Smooth muscle cell (in vitro differentiated cells): Measurements from ENCODE around the gene CYP2C8. TPM values are rescaled to one million over a fixed set of nuclear protein-coding genes. Genes with fewer than 3 reads are reported as not detected.

Experiments
- DNase-seq: peaks from one replicate; lab custom pipeline; 2025; ENCODE audit not compliant: unreplicated experiment; lab: John Stamatoyannopoulos, UW
- H2AFZ ChIP-seq: fragments of 200-600 bp; sonication (generic); 2 replicates; pipeline ENCODE4 v1.6.0; 2016; ENCODE audit warnings: antibody characterized with exemption, low read depth, mild to moderate bottlenecking
- H3F3A ChIP-seq: fragments of 200-600 bp; sonication (generic); 2 replicates; pipeline ENCODE4 v1.6.0; 2017; ENCODE audit warnings: antibody characterized with exemption, low read depth
- H3K27ac ChIP-seq: fragments of 200-600 bp; sonication (generic); 2 replicates; pipeline ENCODE4 v1.5.1; 2016; ENCODE audit warnings: low read depth, mild to moderate bottlenecking
- H3K27me3 ChIP-seq: fragments of 200-600 bp; sonication (generic); 2 replicates; pipeline ENCODE4 v1.6.1; 2016; ENCODE audit warnings: low read depth, mild to moderate bottlenecking
- H3K36me3 ChIP-seq: fragments of 200-600 bp; sonication (generic); 2 replicates; pipeline ENCODE4 v1.5.1; 2016; ENCODE audit warnings: low read depth
- H3K4me1 ChIP-seq: fragments of 200-600 bp; sonication (generic); 2 replicates; pipeline ENCODE4 v1.5.1; 2016; ENCODE audit warnings: low read depth
- H3K4me2 ChIP-seq: fragments of 200-600 bp; sonication (generic); 2 replicates; pipeline ENCODE4 v1.6.0; 2016; ENCODE audit warnings: mild to moderate bottlenecking
- H3K4me3 ChIP-seq: fragments of 200-600 bp; sonication (generic); 2 replicates; pipeline ENCODE4 v1.5.1; 2016; ENCODE audit warnings: mild to moderate bottlenecking
- H3K79me2 ChIP-seq: fragments of 200-600 bp; sonication (generic); 2 replicates; pipeline ENCODE4 v1.6.0; 2016; ENCODE audit warnings: low read depth, mild to moderate bottlenecking
- H3K9ac ChIP-seq: fragments of 200-600 bp; sonication (generic); 2 replicates; pipeline ENCODE4 v1.6.0; 2016; ENCODE audit warnings: low read depth
- H3K9me3 ChIP-seq: fragments of 200-600 bp; sonication (generic); replicated peaks from 2 replicates; pipeline ENCODE4 v1.5.1; 2016; ENCODE audit warnings: low read depth
- H4K20me1 ChIP-seq: fragments of 200-600 bp; sonication (generic); 2 replicates; pipeline ENCODE4 v1.6.0; 2016; ENCODE audit warnings: low read depth
- CTCF ChIP-seq: fragments of 200-600 bp; sonication (generic); IDR thresholded peaks from 2 replicates; pipeline ENCODE4 v1.5.1; 2017; ENCODE audit warnings: borderline replicate concordance, mild to moderate bottlenecking, antibody characterized with exemption; ENCODE audit not compliant: insufficient read depth, poor library complexity, severe bottlenecking
- WGBS: methylation state at CpG from one replicate; pipeline ENCODE4 v1.1.7; 2016; ENCODE audit warnings: low lambda C conversion rate; 5-methylcytosine and 5-hydroxymethylcytosine counted together
- polyA plus RNA-seq: library from polyadenylated mRNA; unstranded; fragments of >200 nt; fragmentation: Nextera tagmentation; extraction: Ambion mirVana; gene quantifications from 2 replicates; pipeline ENCODE4 v1.2.1, GENCODE V29; 2016
- total RNA-seq: library from RNA; depleted of rRNA; stranded (reverse); fragments of >200 nt; gene quantifications from 2 replicates; pipeline ENCODE4 v1.2.3, GENCODE V29; 2014

CYP2C8 gene
- total and polyA plus RNA-seq, 2 experiments from 2014 or later = 1.8 TPM; not detected in 1

DNA sequence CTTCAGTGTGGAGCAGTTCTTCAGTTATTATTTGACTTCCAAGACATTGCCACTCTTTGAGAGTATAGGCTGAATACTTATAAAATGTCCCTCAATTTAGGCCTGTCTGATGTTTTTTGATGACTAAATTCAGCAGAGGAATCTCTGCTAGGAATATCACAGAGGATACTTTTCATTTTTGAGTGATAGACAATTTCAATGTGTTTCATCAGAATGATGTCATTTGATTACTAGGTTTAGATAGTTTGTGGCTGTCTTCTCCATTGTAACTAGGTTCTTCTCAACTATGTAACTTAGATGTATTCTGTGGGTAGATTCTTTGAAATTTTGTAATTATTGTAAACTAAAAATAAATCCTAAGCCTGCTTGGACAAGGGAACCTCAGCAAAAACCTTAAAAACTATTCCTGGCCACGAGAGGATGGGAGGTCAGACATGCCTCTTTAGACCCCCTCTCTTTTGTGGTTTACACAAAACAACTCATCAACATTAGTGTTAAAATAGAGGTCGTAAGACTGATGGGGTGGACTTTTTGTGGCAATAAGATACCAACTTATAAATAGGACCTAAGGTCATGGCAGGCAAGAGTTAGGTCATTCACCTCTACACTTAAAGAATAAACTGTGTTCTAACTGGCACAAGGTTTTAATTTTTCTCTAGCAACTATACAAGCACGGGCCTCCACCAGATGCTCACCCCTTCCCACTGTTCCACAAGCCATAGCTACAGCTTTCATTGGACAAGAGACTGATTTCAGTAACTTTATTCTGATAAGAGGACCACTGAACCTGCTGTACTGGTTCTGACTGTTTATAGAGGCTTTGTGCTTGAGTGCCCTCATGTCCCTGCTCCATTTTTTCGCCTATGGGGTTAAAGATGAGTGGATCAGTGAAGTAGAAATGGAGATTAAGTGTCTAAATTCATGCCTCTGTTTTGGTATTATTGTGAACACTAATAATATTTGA is 33.7 kb downstream of the CYP2C8 start:
- no peak overlapping the region for H3K9ac ChIP-seq
- H3K79me2 ChIP-seq = no peaks in the 10 kb centered on the region
- no peaks in the 10 kb centered on the region for H3K9me3 ChIP-seq
- no peak overlapping the region for H3K4me2 ChIP-seq
- WGBS = 69% methylated on average over 4 of the region's 4 CpGs
- DNase-seq = no peak
- no peaks in the 10 kb centered on the region for H3F3A ChIP-seq
- TF ChIP-seq CTCF = no peak
- no peaks in the 10 kb centered on the region for H3K4me1 ChIP-seq
- no peak overlapping the region for H2AFZ ChIP-seq
- no peaks in the 10 kb centered on the region for H3K36me3 ChIP-seq
- H3K27me3 ChIP-seq = no peaks in the 10 kb centered on the region
- H3K27ac ChIP-seq = no peak overlapping the region
- H3K4me3 ChIP-seq = no peak overlapping the region
- no peaks in the 10 kb centered on the region for H4K20me1 ChIP-seq

DNA sequence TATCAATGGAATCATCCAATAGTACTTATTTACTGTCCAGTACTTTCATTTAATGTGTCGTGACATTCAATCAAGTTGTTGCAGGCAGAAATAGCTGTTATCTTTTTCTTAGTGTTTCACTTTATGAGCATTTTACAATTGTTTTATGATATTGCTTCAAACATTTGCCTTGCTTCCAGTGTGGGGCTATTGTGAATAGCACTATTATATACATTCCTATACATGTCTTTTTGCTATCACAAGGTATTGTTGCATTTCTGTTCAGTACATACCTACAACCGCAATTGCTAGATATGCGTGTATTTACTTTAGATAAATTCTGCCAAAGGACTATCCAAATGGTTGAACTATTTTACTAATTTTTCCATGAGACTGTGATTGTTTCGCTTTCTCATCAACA is 34.9 kb downstream of the CYP2C8 start:
- Histone ChIP-seq H3K36me3 (no peaks in the 10 kb centered on the region), H3K79me2 (no peaks in the 10 kb centered on the region), H3K27ac (no peak overlapping the region), H2AFZ (no peak overlapping the region), H3K4me3 (no peak overlapping the region), H4K20me1 (no peaks in the 10 kb centered on the region), H3F3A (no peaks in the 10 kb centered on the region), H3K9me3 (no peaks in the 10 kb centered on the region), H3K4me2 (no peak overlapping the region), H3K27me3 (no peaks in the 10 kb centered on the region), H3K9ac (no peak overlapping the region), H3K4me1 (no peaks in the 10 kb centered on the region)
- DNase-seq = no peak
- TF ChIP-seq CTCF = no peak
- WGBS = 93% methylated on average over 4 of the region's 4 CpGs

DNA sequence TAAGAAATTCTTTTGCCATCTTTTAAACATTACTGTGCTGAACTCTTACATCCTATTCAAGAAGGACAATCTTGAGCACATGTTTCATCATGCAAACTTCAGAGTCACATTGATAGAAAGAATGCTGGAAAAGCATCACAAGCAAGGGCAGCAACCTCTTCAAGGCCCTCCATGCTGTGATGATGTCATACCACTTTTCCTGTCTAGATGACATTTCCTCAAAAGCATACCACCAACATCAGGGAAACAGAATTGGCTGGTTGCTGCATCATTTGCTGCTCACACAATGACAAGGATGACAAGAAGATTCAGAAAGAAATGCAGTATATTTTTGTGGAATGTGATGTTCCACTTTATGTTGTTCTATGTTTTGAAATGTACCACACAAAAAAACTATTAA is 37.6 kb downstream of the CYP2C8 start:
- Histone ChIP-seq H3K4me1 (no peaks in the 10 kb centered on the region), H3K27ac (no peak overlapping the region), H3K9ac (no peak overlapping the region), H2AFZ (no peak overlapping the region), H3K36me3 (no peaks in the 10 kb centered on the region), H4K20me1 (no peaks in the 10 kb centered on the region), H3K9me3 (no peaks in the 10 kb centered on the region), H3K4me3 (no peak overlapping the region), H3F3A (no peaks in the 10 kb centered on the region), H3K4me2 (no peak overlapping the region), H3K27me3 (no peaks in the 10 kb centered on the region), H3K79me2 (no peaks in the 10 kb centered on the region)
- no peak for DNase-seq
- TF ChIP-seq CTCF = no peak

- Histone ChIP-seq H3K4me2 (no peak overlapping the region), H3K79me2 (no peaks in the 10 kb centered on the region), H3K4me3 (no peak overlapping the region), H2AFZ (no peak overlapping the region), H3K9ac (no peak overlapping the region), H3K27ac (no peak overlapping the region), H3K9me3 (no peaks in the 10 kb centered on the region), H3F3A (no peaks in the 10 kb centered on the region), H3K36me3 (no peaks in the 10 kb centered on the region), H4K20me1 (no peaks in the 10 kb centered on the region), H3K4me1 (no peaks in the 10 kb centered on the region), H3K27me3 (no peaks in the 10 kb centered on the region)
- WGBS = 81% methylated on average over 2 of the region's 2 CpGs
- no peak for TF ChIP-seq CTCF
- DNase-seq = no peak
Measured at GRCh38 chr10:95026461-95026860, 42.8 kb downstream of the CYP2C8 start.
